Measurements from ENCODE around the gene BSPH1.
"Not testable (repeated sequence)": the region's sequence is repeated elsewhere in the genome, so short reads cannot be mapped to it uniquely, and the experiment has no call there.

GRCh38 chr19:47955936-47956335 is 36.0 kb downstream of the BSPH1 start:
- TF ChIP-seq, protein P1, sequence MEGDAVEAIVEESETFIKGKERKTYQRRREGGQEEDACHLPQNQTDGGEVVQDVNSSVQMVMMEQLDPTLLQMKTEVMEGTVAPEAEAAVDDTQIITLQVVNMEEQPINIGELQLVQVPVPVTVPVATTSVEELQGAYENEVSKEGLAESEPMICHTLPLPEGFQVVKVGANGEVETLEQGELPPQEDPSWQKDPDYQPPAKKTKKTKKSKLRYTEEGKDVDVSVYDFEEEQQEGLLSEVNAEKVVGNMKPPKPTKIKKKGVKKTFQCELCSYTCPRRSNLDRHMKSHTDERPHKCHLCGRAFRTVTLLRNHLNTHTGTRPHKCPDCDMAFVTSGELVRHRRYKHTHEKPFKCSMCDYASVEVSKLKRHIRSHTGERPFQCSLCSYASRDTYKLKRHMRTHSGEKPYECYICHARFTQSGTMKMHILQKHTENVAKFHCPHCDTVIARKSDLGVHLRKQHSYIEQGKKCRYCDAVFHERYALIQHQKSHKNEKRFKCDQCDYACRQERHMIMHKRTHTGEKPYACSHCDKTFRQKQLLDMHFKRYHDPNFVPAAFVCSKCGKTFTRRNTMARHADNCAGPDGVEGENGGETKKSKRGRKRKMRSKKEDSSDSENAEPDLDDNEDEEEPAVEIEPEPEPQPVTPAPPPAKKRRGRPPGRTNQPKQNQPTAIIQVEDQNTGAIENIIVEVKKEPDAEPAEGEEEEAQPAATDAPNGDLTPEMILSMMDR (IDR thresholded peaks at IDR 0.05 in 2 of 3, conservative IDR thresholded peaks at IDR 0.05 in 1 of 3; ENCODE audit: control insufficient read depth in 2 of 3, extremely low read depth in 1 of 3, insufficient read depth in 1 of 3, low read depth in 3 of 3, low read length in 3 of 3): not testable (repeated sequence)
- not testable (repeated sequence) for TF ChIP-seq USF1 (IDR thresholded peaks at IDR 0.05; ENCODE audit: borderline replicate concordance, extremely low read length, insufficient read depth, low read depth, low read length); ZNF217 (IDR thresholded peaks at IDR 0.05); NFXL1 (IDR thresholded peaks at IDR 0.05; ENCODE audit: borderline replicate concordance); JUND (IDR thresholded peaks at IDR 0.05; ENCODE audit: low read depth, low read length)
